Measurements from ENCODE around the gene LIFR. TPM values are rescaled to one million over a fixed set of nuclear protein-coding genes. Genes with fewer than 3 reads are reported as not detected.
"Not testable (repeated sequence)": the region's sequence is repeated elsewhere in the genome, so short reads cannot be mapped to it uniquely, and the experiment has no call there.

Gene LIFR
- total RNA-seq, 1 experiment from 2014 or later, result 91.3 TPM

DNA sequence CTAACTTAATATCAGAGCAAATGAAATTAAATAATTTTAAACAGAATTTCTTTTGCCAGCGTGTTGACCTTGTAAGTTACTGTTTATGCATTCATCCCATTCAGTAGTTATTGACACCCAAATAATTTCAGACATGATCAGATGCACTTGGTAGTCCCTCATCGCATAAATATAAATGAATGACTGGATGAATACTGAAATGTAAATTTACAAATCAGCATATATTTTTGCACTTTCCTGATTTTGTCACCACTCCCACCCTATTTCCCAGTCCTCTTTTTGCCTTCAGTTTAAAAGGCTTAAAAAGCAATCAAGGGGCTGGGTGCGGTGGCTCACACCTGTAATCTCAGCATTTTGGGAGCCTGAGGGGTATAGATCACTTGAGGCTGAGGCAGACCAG lies 17.1 kb upstream of the LIFR start:
- BruUV-seq (replicated peaks), result no TSS peak
- in situ Hi-C loops (cut with HindIII; ENCODE audit: low pct_unique_long_range_greater_than_20kb, low sequenced_read_pairs), result no loop called here
- H3K36me3 ChIP-seq (ENCODE audit: control insufficient read depth, insufficient read depth, low read length), result no peaks in the 10 kb centered on the region
- TF ChIP-seq TCF7L2 (IDR thresholded peaks at IDR 0.05; ENCODE audit: low read depth, low read length) (no peak), CTCF (IDR thresholded peaks at IDR 0.05) (no peak), POLR2AphosphoS5 (IDR thresholded peaks at IDR 0.05; ENCODE audit: low read depth, low read length) (no peak), REST (IDR thresholded peaks at IDR 0.05; ENCODE audit: insufficient read depth in 1 of 2, low read depth in 2 of 2, low read length in 1 of 2) (no peak), SIN3A (IDR thresholded peaks at IDR 0.05; ENCODE audit: borderline replicate concordance, insufficient read depth, low read depth, low read length) (no peak)
- H3K27me3 ChIP-seq (ENCODE audit: control insufficient read depth, insufficient read depth, low read length), result peaks cover 2% of the 10 kb centered on the region; the same call in 1 of the 2 replicates
- H3K9me3 ChIP-seq (ENCODE audit: control insufficient read depth, insufficient read depth, low read depth, low read length), result no peaks in the 10 kb centered on the region
- no peak overlapping the region for H3K27ac ChIP-seq (ENCODE audit: low read length)
- ATAC-seq, result no peak
- POLR2A ChIA-PET, result no interaction called here
- H3K4me3 ChIP-seq (ENCODE audit: low read depth in 2 of 2, low read length in 2 of 2), result no peak overlapping the region
- intact Hi-C loops (cut with micrococcal nuclease; ENCODE audit: unreplicated experiment), result no loop called here
- H3K4me1 ChIP-seq (ENCODE audit: control insufficient read depth, insufficient read depth, low read length), result no peaks in the 10 kb centered on the region
- DNase-seq (ENCODE audit: low read depth, low spot score), result no peak
- CTCF ChIA-PET, result no interaction called here

DNA sequence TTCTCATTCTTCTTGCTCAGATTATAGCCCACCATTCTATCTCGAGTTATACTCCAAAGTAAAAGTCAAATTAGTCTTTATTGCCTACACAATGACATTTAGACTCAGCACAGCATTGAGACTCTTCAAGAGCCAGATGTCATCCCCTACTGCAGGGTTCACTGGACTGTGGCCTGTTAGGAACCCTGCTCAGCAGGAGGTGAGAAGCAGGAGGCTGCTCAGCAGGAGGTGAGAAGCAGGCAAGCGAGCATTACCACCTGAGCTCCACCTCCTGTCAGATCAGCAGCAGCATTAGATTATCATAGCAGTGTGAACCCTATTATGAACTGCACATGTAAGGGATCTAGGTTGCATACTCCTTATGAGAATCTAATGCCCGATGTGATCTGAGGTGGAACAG lies 12.7 kb upstream of the LIFR start:
- Histone ChIP-seq H3K9me3 (ENCODE audit: control insufficient read depth, insufficient read depth, low read depth, low read length) (no peaks in the 10 kb centered on the region), H3K27ac (ENCODE audit: low read length) (no peak overlapping the region), H3K4me1 (ENCODE audit: control insufficient read depth, insufficient read depth, low read length) (no peaks in the 10 kb centered on the region), H3K27me3 (ENCODE audit: control insufficient read depth, insufficient read depth, low read length) (peaks cover 2% of the 10 kb centered on the region; the same call in 1 of the 2 replicates), H3K4me3 (ENCODE audit: low read depth in 2 of 2, low read length in 2 of 2) (no peak overlapping the region), H3K36me3 (ENCODE audit: control insufficient read depth, insufficient read depth, low read length) (no peaks in the 10 kb centered on the region)
- no peak for TF ChIP-seq REST (IDR thresholded peaks at IDR 0.05; ENCODE audit: insufficient read depth in 1 of 2, low read depth in 2 of 2, low read length in 1 of 2)
- no peak for TF ChIP-seq SIN3A (IDR thresholded peaks at IDR 0.05; ENCODE audit: borderline replicate concordance, insufficient read depth, low read depth, low read length)
- no peak for TF ChIP-seq CTCF (IDR thresholded peaks at IDR 0.05)
- no peak for ATAC-seq
- POLR2A ChIA-PET, result no interaction called here
- intact Hi-C loops (cut with micrococcal nuclease; ENCODE audit: unreplicated experiment), result no loop called here
- CTCF ChIA-PET, result no interaction called here
- no TSS peak for BruUV-seq (replicated peaks)
- in situ Hi-C loops (cut with HindIII; ENCODE audit: low pct_unique_long_range_greater_than_20kb, low sequenced_read_pairs), result no loop called here
- no peak for DNase-seq (ENCODE audit: low read depth, low spot score)

- intact Hi-C loops (cut with micrococcal nuclease; ENCODE audit: unreplicated experiment); CTCF ChIA-PET; DNase-seq (ENCODE audit: low read depth, low spot score); H3K4me3 ChIP-seq (ENCODE audit: low read depth in 2 of 2, low read length in 2 of 2); H3K36me3 ChIP-seq (ENCODE audit: control insufficient read depth, insufficient read depth, low read length); H3K4me1 ChIP-seq (ENCODE audit: control insufficient read depth, insufficient read depth, low read length); H3K27ac ChIP-seq (ENCODE audit: low read length); H3K9me3 ChIP-seq (ENCODE audit: control insufficient read depth, insufficient read depth, low read depth, low read length); BruUV-seq (replicated peaks); H3K27me3 ChIP-seq (ENCODE audit: control insufficient read depth, insufficient read depth, low read length); ATAC-seq; in situ Hi-C loops (cut with HindIII; ENCODE audit: low pct_unique_long_range_greater_than_20kb, low sequenced_read_pairs): not testable (repeated sequence)
- POLR2A ChIA-PET, result interaction anchor here (0.6 kb wide), 2 partner anchors 30 to 147 kb away, joined by 3 to 5 read pairs; no protein-coding TSS in a partner anchor
Observed at GRCh38 chr5:38567306-38567705, 10.9 kb upstream of the LIFR start.
